GM21825 (cell line): ENCODE data around the gene METTL23.
"Not testable (repeated sequence)": the region's sequence is repeated elsewhere in the genome, so short reads cannot be mapped to it uniquely, and the experiment has no call there.

Experiments
- ATAC-seq: cut with Tn5 transposase; IDR thresholded peaks from one replicate; pipeline ENCODE4 v1.9.1; 2021; ENCODE audit warnings: mild to moderate bottlenecking, moderate library complexity; ENCODE audit not compliant: unreplicated experiment

Gene METTL23

GRCh38 chr17:76734080-76734840, 7.6 kb downstream of the METTL23 start:
- ATAC-seq, result no peak

- no peak for ATAC-seq
These were observed 8.4 kb downstream of the METTL23 start for GRCh38 chr17:76735006-76735405.

- ATAC-seq, result no peak
These were observed 9.1 kb downstream of the METTL23 start for GRCh38 chr17:76735586-76736348.

GRCh38 chr17:76736349-76737081, 9.9 kb downstream of the METTL23 start:
- ATAC-seq, result peak; percentile 19

- ATAC-seq, result peak; percentile 62
These were observed 10.5 kb downstream of the METTL23 start, which contains the start of gene SRSF2 for GRCh38 chr17:76737082-76737675. Gene SRSF2 (minus strand): TSS chr17:76737331. CDS start chr17:76737160, 171 bp downstream.

- peak; percentile 52 for ATAC-seq
These were observed 11.2 kb downstream of the METTL23 start, which contains the start of gene MFSD11 for GRCh38 chr17:76737676-76738467. Gene MFSD11 (plus strand): TSS chr17:76738119. CDS start chr17:76738353, 234 bp downstream.

GRCh38 chr17:76738468-76738850, 11.8 kb downstream of the METTL23 start:
- no peak for ATAC-seq

GRCh38 chr17:76739568-76740115, 13.0 kb downstream of the METTL23 start:
- ATAC-seq, result not testable (repeated sequence)

GRCh38 chr17:76740329-76741118, 13.9 kb downstream of the METTL23 start:
- no peak for ATAC-seq

GRCh38 chr17:76742958-76743357, 16.3 kb downstream of the METTL23 start:
- no peak for ATAC-seq

- no peak for ATAC-seq
These were observed 18.1 kb downstream of the METTL23 start for GRCh38 chr17:76744747-76745146.

GRCh38 chr17:76745785-76746184, 19.1 kb downstream of the METTL23 start:
- not testable (repeated sequence) for ATAC-seq

GRCh38 chr17:76747716-76748363, 21.2 kb downstream of the METTL23 start:
- no peak for ATAC-seq

- no peak for ATAC-seq
These were observed 22.0 kb downstream of the METTL23 start for GRCh38 chr17:76748657-76749056.

- no peak for ATAC-seq
These were observed 24.9 kb downstream of the METTL23 start for GRCh38 chr17:76751416-76751993.

GRCh38 chr17:76752006-76752405, 25.4 kb downstream of the METTL23 start:
- no peak for ATAC-seq

GRCh38 chr17:76753061-76753961, 26.7 kb downstream of the METTL23 start:
- ATAC-seq, result no peak
